GM19438 (cell line): Measurements from ENCODE around the gene TTC31.
A peak's percentile ranks its signal among the peaks of the same experiment; 100 is the strongest.
"Not testable (repeated sequence)": the region's sequence is repeated elsewhere in the genome, so short reads cannot be mapped to it uniquely, and the experiment has no call there.

Experiments
- ATAC-seq: cut with Tn5 transposase; IDR thresholded peaks from one replicate; pipeline ENCODE4 v1.9.1; 2021; ENCODE audit warnings: low read depth; ENCODE audit not compliant: unreplicated experiment

TTC31 gene

GRCh38 chr2:74457129-74457548, 25.7 kb upstream of the TTC31 start:
- no peak for ATAC-seq

- peak; percentile 30 for ATAC-seq
Observed at GRCh38 chr2:74457549-74458131, 25.2 kb upstream of the TTC31 start.

GRCh38 chr2:74458132-74458937, 24.5 kb upstream of the TTC31 start, which contains the start of gene WBP1:
TSS of gene WBP1 (plus strand) at chr2:74458438. CDS start at chr2:74458603, 165 bp downstream.
- peak; percentile 79 for ATAC-seq

- no peak for ATAC-seq
Observed at GRCh38 chr2:74458938-74459363, 23.9 kb upstream of the TTC31 start.

- not testable (repeated sequence) for ATAC-seq
Observed at GRCh38 chr2:74459503-74460118, 23.3 kb upstream of the TTC31 start.

- ATAC-seq: not testable (repeated sequence)
Observed at GRCh38 chr2:74460187-74460586, 22.7 kb upstream of the TTC31 start.

- no peak for ATAC-seq
Observed at GRCh38 chr2:74461187-74462053, 21.5 kb upstream of the TTC31 start.

GRCh38 chr2:74462054-74462785, 20.7 kb upstream of the TTC31 start:
- no peak for ATAC-seq

GRCh38 chr2:74462786-74463105, 20.1 kb upstream of the TTC31 start:
- ATAC-seq: no peak

GRCh38 chr2:74464406-74464805, 18.5 kb upstream of the TTC31 start:
- no peak for ATAC-seq

GRCh38 chr2:74470742-74471141, 12.1 kb upstream of the TTC31 start:
- ATAC-seq: not testable (repeated sequence)

- no peak for ATAC-seq
Observed at GRCh38 chr2:74471332-74472065, 11.4 kb upstream of the TTC31 start.

- ATAC-seq: peak; percentile 91
Observed at GRCh38 chr2:74472086-74472944, 10.6 kb upstream of the TTC31 start, which contains the start of gene MRPL53. TSS of gene MRPL53 (minus strand) at chr2:74472680. CDS start at chr2:74472660, 20 bp downstream.

GRCh38 chr2:74472945-74473258, 10.0 kb upstream of the TTC31 start:
- ATAC-seq: no peak

GRCh38 chr2:74474481-74474880, 8.4 kb upstream of the TTC31 start:
- ATAC-seq: no peak

- ATAC-seq: no peak
Observed at GRCh38 chr2:74474899-74475298, 8.0 kb upstream of the TTC31 start.

- ATAC-seq: no peak
Observed at GRCh38 chr2:74481431-74481830, 1.4 kb upstream of the TTC31 start.

- peak; percentile 35 for ATAC-seq
Observed at GRCh38 chr2:74481961-74482800, 700 bp upstream of the TTC31 start.
